EL (cell line): Measurements from ENCODE around the gene UBE3C.
"Not testable (repeated sequence)": the region's sequence is repeated elsewhere in the genome, so short reads cannot be mapped to it uniquely, and the experiment has no call there.

Experiments used
- DNase-seq: peaks from one replicate; pipeline ENCODE4 v3.0.0-alpha.2; 2016

Gene UBE3C

GRCh38 chr7:157132796-157133195 is 5.9 kb upstream of the UBE3C start:
- DNase-seq: no peak

DNA sequence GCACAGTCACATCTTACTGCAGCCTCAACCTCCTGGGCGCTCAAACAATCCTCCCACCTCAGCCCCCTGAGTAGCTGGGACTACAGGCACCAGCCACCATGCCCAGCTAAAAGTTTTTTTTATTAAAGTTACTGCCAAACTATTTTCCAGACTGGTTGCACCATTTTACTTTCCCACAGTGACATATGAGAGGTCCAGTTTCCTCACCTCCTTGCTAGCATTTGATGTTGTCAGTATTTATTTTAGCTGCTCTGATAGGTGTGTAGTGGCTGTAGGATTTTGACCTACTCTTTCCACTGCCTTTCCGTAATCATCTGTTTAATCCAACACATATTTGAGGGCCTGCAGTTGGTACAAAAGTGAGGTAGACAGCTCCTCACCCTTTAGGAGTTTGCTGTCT is 5.4 kb upstream of the UBE3C start:
- DNase-seq: no peak

- DNase-seq: peak; percentile 79
These were observed 2.4 kb upstream of the UBE3C start for GRCh38 chr7:157136372-157136771.

DNA sequence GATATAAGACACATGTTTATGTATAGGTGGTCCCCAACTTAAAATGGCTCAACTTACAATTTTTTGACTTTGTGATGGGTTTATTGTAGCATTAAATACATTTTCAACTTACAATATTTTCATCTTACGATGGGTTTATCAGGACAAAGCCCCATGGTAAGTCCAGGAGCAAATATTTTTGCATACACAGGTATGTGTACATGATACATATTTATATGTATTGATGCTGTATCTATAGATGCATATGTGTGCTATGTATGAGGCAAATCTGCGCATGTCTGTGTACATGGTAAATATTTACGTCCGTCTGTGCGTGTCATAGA is 664 bp upstream of the UBE3C start:
- no peak for DNase-seq

GRCh38 chr7:157139111-157139809 is 534 bp downstream of the UBE3C start:
- no peak for DNase-seq

DNA sequence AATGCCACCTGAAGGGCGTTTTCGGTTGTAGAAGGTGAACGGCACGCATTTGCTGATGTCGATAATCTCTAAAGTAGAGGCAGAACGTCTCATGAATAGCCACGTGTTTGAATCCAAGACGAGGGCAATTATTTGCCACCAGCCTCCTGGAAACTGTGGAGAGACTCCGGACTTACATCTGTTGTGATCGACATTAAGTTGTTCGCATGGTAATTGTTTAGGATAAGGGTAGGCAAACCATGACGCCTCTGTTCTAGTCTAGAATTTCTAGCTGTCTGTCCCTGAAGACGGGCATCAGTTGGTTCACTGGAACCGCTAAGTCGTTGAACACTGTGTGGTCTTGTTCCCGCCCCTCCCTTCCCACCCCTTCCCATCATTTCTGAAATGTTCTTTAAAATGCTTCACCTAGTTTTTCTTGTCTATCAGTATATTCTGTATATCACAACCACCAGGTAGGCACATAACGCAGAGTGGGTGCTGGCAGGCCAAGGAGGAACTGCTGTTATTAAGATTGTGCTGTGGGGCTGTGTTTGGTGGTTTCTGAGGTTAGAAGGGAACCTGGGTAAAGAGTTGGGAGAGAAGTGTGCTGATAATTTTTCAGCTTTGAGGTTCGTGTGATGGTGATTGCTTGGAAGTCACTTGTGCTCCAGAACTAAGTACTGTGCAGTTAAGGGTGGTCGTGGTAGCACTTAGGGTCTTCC is 1.2 kb downstream of the UBE3C start:
- DNase-seq: no peak

DNA sequence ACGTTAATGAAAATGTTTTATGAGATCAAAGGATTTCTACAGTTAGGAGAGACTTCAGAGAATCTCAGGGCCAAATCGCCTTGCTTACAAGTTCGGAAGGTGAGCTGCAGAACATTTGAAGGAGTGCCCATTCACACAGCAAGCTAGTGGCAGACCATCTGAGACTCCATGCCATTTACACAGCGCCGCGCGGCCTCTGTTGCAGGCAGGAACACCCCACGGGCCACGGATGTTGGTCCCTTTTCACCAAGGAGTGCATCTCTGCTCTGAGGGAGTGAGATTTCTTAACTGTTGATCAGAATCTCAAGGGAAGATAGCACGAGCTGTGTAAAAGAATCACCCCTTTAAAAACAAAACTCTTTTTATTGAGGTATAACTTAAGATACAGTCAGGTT is 1.8 kb downstream of the UBE3C start:
- no peak for DNase-seq

GRCh38 chr7:157141525-157142060 is 2.9 kb downstream of the UBE3C start:
- DNase-seq: no peak

DNA sequence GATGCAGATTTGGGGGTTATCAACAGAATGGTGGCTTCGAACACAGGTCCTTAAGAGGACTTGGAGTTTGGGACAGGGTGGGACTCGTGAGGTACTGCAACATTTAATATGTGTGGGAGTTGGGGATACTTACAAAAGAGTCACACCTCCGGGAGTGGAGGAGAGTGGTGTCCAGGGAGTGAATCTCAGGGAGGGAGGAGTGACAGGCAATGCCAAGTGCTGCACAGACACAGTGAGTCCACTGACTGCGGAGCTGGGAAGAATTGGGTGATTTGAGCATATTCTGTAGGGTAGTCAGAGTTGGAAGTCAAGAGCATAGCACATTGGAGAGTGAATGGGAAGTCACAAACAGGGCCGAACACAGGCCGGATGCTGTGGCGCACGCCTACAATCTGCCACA is 5.1 kb downstream of the UBE3C start:
- no peak for DNase-seq

GRCh38 chr7:157149317-157149716 is 10.6 kb downstream of the UBE3C start:
- no peak for DNase-seq

DNA sequence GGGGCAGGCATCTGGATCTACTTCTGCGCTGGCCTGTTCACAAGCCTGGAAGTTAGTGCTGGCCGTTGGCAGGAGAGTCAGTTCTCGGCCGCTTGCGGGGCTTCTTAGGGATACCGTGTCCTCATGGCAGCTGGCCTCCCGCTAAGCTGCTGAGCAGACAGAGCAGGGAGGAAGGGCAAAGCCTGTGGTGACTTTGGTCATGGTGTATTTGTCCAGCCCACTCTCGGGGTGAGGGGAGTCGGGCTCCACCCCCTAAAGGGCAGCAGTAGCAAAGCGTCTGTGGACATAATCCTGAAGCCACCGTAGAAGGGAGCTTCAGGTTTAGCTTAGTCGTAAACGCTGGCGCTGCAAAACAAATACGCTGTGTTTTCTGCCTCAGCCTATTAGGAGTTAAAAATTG is 12.2 kb downstream of the UBE3C start:
- DNase-seq: no peak

DNA sequence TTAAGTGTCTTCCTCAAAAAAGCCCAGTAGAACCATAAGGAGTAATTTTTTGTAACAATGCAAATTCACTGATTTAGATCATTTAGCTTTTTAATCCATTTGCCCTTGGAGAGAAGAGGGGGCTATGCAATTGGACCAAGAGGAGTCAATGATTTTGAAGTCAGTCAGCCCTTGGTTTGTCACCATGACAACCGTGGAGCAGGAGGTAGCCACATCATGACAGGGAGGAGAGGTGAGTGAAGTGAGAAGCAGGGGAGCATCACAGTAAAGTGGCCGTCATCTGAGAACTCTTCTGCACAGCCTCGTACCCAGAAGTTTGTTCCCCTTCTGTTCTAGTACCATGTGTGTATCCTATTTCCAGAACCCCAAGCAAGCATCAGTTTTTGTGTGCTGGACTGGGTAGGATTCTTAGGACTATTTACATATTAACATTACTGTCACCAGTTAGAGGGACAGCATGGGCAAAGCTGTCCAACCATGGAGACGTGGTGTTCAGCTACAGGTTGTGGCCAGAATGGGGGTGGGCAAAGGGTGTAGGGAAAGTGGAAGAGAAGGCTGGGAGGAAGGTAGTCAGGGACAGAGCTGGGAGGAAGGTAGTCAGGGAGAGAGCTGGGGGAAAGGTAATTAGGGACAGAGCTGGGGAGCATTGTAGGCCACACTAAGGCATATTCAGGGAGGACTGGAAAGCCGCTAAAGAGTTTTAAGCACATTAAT is 13.1 kb downstream of the UBE3C start:
- no peak for DNase-seq

DNA sequence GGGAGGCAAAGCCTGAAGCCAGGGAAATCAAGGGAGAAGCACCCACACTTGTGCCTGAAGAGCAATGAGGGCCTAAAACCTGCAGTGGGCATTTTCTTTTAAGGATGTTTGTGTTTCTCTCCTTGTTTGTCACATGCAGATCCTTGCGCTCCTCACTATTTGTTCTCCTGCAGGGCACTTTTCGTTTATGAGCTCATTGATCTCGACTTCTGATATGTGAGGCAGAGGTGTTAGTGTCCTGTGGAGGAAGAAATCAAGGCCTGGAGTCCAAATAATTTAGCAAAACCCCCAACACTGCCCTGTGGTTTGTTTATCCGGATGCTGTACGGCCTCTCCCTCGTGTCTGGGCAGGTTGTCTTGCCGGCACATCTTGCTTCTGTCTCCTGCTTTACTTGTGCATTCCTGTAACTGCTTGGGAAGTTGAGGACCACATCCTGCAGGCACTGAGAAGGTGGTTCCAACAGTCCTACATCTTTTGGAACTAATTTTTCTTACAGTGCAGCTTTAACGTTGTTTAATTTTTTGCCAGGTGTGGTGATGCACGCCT is 13.7 kb downstream of the UBE3C start:
- no peak for DNase-seq

DNA sequence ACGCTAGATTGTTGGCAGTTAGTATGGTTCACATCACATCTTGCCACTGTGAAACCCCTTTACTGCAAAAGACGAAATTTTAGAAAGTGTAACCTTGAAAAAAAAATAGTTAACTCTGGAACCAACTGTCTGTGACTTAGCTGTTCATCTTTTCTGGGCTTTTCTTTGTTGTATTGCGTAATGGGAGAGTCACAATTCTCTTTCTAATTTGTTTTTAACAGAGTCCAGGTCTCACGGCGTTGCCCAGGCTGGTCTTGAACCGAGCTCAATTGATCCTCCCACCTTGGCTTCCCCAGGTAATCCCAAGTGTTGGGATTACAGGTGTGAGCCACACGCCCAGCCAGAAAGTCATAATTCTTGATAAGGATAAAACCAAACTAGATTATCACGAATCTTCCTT is 14.5 kb downstream of the UBE3C start:
- DNase-seq: no peak

DNA sequence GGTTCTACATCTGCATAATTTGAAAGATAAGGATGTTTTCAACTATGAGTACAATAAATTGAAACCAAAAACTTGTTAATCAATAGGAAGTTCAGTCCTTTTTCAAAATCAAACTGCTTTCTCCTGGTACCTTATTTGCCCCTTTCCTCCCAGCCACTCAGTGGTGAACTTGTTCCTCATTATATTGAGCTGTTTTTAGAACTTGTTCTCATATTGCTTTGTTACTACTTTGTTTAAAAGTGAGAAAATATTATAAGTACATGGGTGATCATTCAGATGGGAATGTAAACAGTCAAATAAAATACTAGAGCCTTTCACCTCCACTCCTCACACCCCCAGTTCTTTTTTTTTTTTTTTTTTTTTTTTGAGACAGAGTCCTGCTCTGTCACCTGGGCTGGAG is 17.2 kb downstream of the UBE3C start:
- no peak for DNase-seq

GRCh38 chr7:157158400-157158799 is 19.7 kb downstream of the UBE3C start:
- no peak for DNase-seq

GRCh38 chr7:157159537-157159936 is 20.8 kb downstream of the UBE3C start:
- DNase-seq: not testable (repeated sequence)

- no peak for DNase-seq
These were observed 21.7 kb downstream of the UBE3C start for GRCh38 chr7:157160433-157160832.

GRCh38 chr7:157165987-157166386 is 27.3 kb downstream of the UBE3C start:
- DNase-seq: no peak

GRCh38 chr7:157168571-157168970 is 29.8 kb downstream of the UBE3C start:
- DNase-seq: no peak

DNA sequence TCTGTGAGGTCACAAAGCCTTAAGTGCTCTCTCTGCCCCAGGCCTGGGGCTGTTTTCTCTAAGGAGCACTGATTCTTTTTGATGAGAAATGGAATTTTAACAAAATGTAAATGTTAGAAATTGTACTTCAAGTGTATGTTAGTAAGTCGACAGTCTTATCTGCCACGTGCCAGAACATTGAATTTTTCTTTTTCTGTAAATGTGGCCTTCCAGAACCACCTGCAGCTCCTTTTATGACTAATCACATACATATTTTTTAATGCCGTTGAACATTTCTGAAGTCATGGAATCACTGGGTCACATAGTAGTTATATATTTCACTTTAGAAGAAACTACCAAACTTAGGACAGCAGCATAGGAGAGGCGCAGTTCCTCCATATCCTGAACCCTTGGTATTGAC is 38.0 kb downstream of the UBE3C start:
- DNase-seq: no peak

DNA sequence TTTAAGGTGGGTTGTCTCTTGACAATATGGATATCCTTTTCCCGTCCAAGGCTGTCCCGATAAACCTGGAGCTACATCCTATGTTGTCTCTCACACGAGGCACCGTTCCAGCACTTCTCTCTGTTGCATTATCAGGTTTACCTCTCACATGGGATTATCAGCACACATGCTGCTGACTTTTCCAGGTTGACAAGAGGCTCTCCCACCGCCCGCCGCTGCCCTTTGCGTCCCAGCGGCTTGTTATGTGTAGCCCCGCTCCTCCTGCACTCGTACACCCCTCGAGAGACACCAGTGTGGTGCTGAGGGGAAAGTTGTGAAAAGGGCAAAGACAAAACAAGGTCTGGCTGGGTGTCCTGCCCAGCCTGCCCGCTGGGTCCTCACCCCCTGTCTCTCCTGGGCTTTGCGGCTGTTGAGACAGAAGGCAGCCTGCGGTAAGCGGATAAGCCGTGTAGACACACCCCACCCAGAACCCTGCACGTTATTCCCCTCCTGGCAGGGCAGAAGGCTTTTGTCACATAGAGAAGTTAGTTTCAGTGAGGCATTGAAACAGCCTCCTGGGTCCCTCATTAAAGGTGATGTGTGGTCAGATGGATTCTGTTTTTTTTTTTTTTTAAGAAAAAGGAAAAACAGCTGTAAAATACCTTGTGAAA is 38.7 kb downstream of the UBE3C start:
- no peak for DNase-seq

DNA sequence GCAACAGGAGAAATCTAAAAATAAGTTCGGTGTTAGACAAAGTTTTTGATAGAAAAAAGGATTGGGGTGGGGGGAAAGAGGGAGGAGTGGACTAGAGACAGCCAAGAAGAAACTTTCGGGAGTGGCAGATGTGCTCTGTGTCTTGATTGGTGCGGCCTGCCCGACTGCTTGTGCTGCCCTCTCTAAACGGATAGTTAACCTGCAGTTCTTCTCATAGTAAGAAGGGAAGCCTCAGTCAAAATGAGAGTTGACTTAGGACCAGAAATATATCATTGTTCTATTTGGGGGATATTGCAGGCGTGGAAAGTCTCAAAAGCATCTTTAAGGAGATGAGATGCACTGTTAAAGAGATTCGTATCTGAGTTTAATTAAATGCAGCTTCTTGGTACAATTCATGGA is 39.3 kb downstream of the UBE3C start:
- DNase-seq: no peak
